HEK293 (cell line): Measurements from ENCODE around the gene ZNF763.

ENCODE experiments used
- PRDM1 ChIP-seq: fragments of 450-650 bp; formaldehyde crosslinking; IDR thresholded peaks from 2 replicates; pipeline ENCODE4; 2016; ENCODE audit warnings: missing biosample characterization, missing genetic modification characterization
- SALL2 ChIP-seq: fragments of 450-650 bp; formaldehyde crosslinking; IDR thresholded peaks from 2 replicates; pipeline ENCODE4 v1.5.0; 2017; ENCODE audit warnings: missing biosample characterization, mild to moderate bottlenecking, missing genetic modification characterization, borderline replicate concordance
- TCF7L2 ChIP-seq: IDR thresholded peaks from 2 replicates; pipeline ENCODE4 v1.6.1; 2011; ENCODE audit warnings: low read depth, mild to moderate bottlenecking, inconsistent platforms, low read length, moderate library complexity, borderline replicate concordance
- WT1 ChIP-seq: fragments of 450-650 bp; formaldehyde crosslinking; IDR thresholded peaks from 2 replicates; pipeline ENCODE4 v1.5.1; 2016; ENCODE audit warnings: missing biosample characterization, missing genetic modification characterization
- YY1 ChIP-seq: fragments of 450-650 bp; formaldehyde crosslinking; IDR thresholded peaks from 2 replicates; pipeline ENCODE4 v1.5.1; 2018; ENCODE audit warnings: missing biosample characterization, missing genetic modification characterization
- ZBTB48 ChIP-seq: fragments of 450-650 bp; formaldehyde crosslinking; IDR thresholded peaks from 2 replicates; pipeline ENCODE4 v1.5.1; 2016; ENCODE audit warnings: missing biosample characterization, missing genetic modification characterization
- ZEB2 ChIP-seq: fragments of 450-650 bp; formaldehyde crosslinking; IDR thresholded peaks from 2 replicates; pipeline ENCODE4 v1.5.1; 2016; ENCODE audit warnings: missing biosample characterization, missing genetic modification characterization
- ZFP37 ChIP-seq: fragments of 450-650 bp; formaldehyde crosslinking; IDR thresholded peaks from 2 replicates; pipeline ENCODE4 v1.5.1; 2016; ENCODE audit warnings: missing biosample characterization, missing genetic modification characterization
- ZNF202 ChIP-seq: fragments of 450-650 bp; formaldehyde crosslinking; IDR thresholded peaks from 2 replicates; pipeline ENCODE4 v1.5.1; 2016; ENCODE audit warnings: missing biosample characterization, missing genetic modification characterization, borderline replicate concordance
- ZNF221 ChIP-seq: fragments of 450-650 bp; formaldehyde crosslinking; IDR thresholded peaks from 2 replicates; pipeline ENCODE4 v1.5.1; 2017; ENCODE audit warnings: missing biosample characterization, missing genetic modification characterization, borderline replicate concordance
- ZNF239 ChIP-seq: fragments of 450-650 bp; formaldehyde crosslinking; IDR thresholded peaks from 2 replicates; pipeline ENCODE4 v1.5.1; 2016; ENCODE audit warnings: missing biosample characterization, missing genetic modification characterization
- ZNF280D ChIP-seq: fragments of 450-650 bp; formaldehyde crosslinking; IDR thresholded peaks from 2 replicates; pipeline ENCODE4 v1.5.1; 2016; ENCODE audit warnings: missing biosample characterization, missing genetic modification characterization
- ZNF324 ChIP-seq: fragments of 450-650 bp; formaldehyde crosslinking; IDR thresholded peaks from 2 replicates; pipeline ENCODE4 v1.5.1; 2016; ENCODE audit warnings: missing biosample characterization, missing genetic modification characterization
- ZNF335 ChIP-seq: fragments of 450-650 bp; formaldehyde crosslinking; conservative IDR thresholded peaks from 2 replicates; pipeline ENCODE4 v1.5.1; 2016; ENCODE audit warnings: missing biosample characterization, missing genetic modification characterization
- ZNF391 ChIP-seq: fragments of 450-650 bp; formaldehyde crosslinking; IDR thresholded peaks from 2 replicates; pipeline ENCODE4 v1.5.1; 2016; ENCODE audit warnings: low read depth, missing biosample characterization, missing genetic modification characterization, borderline replicate concordance
- ZNF398 ChIP-seq: fragments of 450-650 bp; formaldehyde crosslinking; IDR thresholded peaks from 2 replicates; pipeline ENCODE4 v1.5.1; 2017; ENCODE audit warnings: missing biosample characterization, missing genetic modification characterization
- ZNF544 ChIP-seq: fragments of 450-650 bp; formaldehyde crosslinking; IDR thresholded peaks from 2 replicates; pipeline ENCODE4 v1.5.0; 2017; ENCODE audit warnings: missing biosample characterization, missing genetic modification characterization
- ZNF555 ChIP-seq: fragments of 450-650 bp; formaldehyde crosslinking; conservative IDR thresholded peaks from 2 replicates; pipeline ENCODE4 v1.5.1; 2017; ENCODE audit warnings: missing biosample characterization, mild to moderate bottlenecking, missing genetic modification characterization, inconsistent platforms
- ZNF561 ChIP-seq: fragments of 450-650 bp; IDR thresholded peaks from 2 replicates; pipeline ENCODE4 v1.5.1; 2018; ENCODE audit warnings: missing biosample characterization, missing genetic modification characterization, borderline replicate concordance
- ZNF626 ChIP-seq: fragments of 450-650 bp; sonication (Bioruptor Pico); formaldehyde crosslinking; IDR thresholded peaks from 2 replicates; pipeline ENCODE4 v1.5.1; 2018; ENCODE audit warnings: missing biosample characterization, missing genetic modification characterization, inconsistent platforms
- TF ChIP-seq, protein P1 (sequence below): fragments of 450-650 bp; formaldehyde crosslinking; IDR thresholded peaks from 2 replicates; pipeline ENCODE4 v1.5.1; 2017; ENCODE audit warnings: missing biosample characterization, missing genetic modification characterization
- TF ChIP-seq, protein P2 (sequence below): fragments of 450-650 bp; formaldehyde crosslinking; IDR thresholded peaks from 2 replicates; pipeline ENCODE4 v1.5.1; 2016; ENCODE audit warnings: missing biosample characterization, missing genetic modification characterization, low read depth
- TF ChIP-seq, protein P3 (sequence below): fragments of 450-650 bp; IDR thresholded peaks from 2 replicates; pipeline ENCODE4 v1.5.1; 2018; ENCODE audit warnings: missing biosample characterization, mild to moderate bottlenecking, missing genetic modification characterization
- TF ChIP-seq, protein P4 (sequence below): fragments of 450-650 bp; formaldehyde crosslinking; IDR thresholded peaks from 2 replicates; pipeline ENCODE4 v1.5.1; 2017; ENCODE audit warnings: missing biosample characterization, missing genetic modification characterization
- TF ChIP-seq, protein P5 (sequence below): fragments of 450-650 bp; formaldehyde crosslinking; IDR thresholded peaks from 2 replicates; pipeline ENCODE4 v1.5.1; 2016; ENCODE audit warnings: missing biosample characterization, missing genetic modification characterization

Gene ZNF763

GRCh38 chr19:11924886-11925650, 39.8 kb upstream of the ZNF763 start, which contains the start of gene ZNF700 (continued):
- TF ChIP-seq ZNF398 (tag by site-specific recombination) (peak; percentile 53; the same call in 1 of the 2 replicates), WT1 (0 out of 2 replicates have a peak, but pooled peaks have one; percentile 8), YY1 (tag by site-specific recombination) (0 out of 2 replicates have a peak, but pooled peaks have one; percentile 38), SALL2 (tag by site-specific recombination) (no peak), ZFP37 (tag by site-specific recombination) (0 out of 2 replicates have a peak, but pooled peaks have one; percentile 34), ZNF335 (tag by site-specific recombination) (peak; percentile 78), ZNF555 (tag by site-specific recombination) (no peak), ZNF626 (no peak), ZNF391 (tag by site-specific recombination) (0 out of 2 replicates have a peak, but pooled peaks have one; percentile 23), ZNF324 (tag by site-specific recombination) (peak; percentile 45; the same call in 1 of the 2 replicates), ZNF202 (tag by site-specific recombination) (no peak), ZNF544 (tag by site-specific recombination) (no peak), ZNF561 (tag by site-specific recombination) (peak; percentile 68; the same call in 1 of the 2 replicates), ZNF239 (tag by site-specific recombination) (no peak), ZBTB48 (tag by site-specific recombination) (peak; percentile 55; the same call in 1 of the 2 replicates), ZNF221 (tag by site-specific recombination) (no peak), ZEB2 (tag by site-specific recombination) (peak; percentile 76), ZNF280D (0 out of 2 replicates have a peak, but pooled peaks have one; percentile 27), TCF7L2 (no peak), PRDM1 (tag by site-specific recombination) (no peak)
- TF ChIP-seq, protein P1, sequence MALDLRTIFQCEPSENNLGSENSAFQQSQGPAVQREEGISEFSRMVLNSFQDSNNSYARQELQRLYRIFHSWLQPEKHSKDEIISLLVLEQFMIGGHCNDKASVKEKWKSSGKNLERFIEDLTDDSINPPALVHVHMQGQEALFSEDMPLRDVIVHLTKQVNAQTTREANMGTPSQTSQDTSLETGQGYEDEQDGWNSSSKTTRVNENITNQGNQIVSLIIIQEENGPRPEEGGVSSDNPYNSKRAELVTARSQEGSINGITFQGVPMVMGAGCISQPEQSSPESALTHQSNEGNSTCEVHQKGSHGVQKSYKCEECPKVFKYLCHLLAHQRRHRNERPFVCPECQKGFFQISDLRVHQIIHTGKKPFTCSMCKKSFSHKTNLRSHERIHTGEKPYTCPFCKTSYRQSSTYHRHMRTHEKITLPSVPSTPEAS, result no peak
- TF ChIP-seq, protein P2, sequence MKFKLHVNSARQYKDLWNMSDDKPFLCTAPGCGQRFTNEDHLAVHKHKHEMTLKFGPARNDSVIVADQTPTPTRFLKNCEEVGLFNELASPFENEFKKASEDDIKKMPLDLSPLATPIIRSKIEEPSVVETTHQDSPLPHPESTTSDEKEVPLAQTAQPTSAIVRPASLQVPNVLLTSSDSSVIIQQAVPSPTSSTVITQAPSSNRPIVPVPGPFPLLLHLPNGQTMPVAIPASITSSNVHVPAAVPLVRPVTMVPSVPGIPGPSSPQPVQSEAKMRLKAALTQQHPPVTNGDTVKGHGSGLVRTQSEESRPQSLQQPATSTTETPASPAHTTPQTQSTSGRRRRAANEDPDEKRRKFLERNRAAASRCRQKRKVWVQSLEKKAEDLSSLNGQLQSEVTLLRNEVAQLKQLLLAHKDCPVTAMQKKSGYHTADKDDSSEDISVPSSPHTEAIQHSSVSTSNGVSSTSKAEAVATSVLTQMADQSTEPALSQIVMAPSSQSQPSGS (tag by site-specific recombination), result no peak
- TF ChIP-seq, protein P3, sequence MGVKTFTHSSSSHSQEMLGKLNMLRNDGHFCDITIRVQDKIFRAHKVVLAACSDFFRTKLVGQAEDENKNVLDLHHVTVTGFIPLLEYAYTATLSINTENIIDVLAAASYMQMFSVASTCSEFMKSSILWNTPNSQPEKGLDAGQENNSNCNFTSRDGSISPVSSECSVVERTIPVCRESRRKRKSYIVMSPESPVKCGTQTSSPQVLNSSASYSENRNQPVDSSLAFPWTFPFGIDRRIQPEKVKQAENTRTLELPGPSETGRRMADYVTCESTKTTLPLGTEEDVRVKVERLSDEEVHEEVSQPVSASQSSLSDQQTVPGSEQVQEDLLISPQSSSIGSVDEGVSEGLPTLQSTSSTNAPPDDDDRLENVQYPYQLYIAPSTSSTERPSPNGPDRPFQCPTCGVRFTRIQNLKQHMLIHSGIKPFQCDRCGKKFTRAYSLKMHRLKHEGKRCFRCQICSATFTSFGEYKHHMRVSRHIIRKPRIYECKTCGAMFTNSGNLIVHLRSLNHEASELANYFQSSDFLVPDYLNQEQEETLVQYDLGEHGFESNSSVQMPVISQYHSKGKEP, result no peak
- TF ChIP-seq, protein P4, sequence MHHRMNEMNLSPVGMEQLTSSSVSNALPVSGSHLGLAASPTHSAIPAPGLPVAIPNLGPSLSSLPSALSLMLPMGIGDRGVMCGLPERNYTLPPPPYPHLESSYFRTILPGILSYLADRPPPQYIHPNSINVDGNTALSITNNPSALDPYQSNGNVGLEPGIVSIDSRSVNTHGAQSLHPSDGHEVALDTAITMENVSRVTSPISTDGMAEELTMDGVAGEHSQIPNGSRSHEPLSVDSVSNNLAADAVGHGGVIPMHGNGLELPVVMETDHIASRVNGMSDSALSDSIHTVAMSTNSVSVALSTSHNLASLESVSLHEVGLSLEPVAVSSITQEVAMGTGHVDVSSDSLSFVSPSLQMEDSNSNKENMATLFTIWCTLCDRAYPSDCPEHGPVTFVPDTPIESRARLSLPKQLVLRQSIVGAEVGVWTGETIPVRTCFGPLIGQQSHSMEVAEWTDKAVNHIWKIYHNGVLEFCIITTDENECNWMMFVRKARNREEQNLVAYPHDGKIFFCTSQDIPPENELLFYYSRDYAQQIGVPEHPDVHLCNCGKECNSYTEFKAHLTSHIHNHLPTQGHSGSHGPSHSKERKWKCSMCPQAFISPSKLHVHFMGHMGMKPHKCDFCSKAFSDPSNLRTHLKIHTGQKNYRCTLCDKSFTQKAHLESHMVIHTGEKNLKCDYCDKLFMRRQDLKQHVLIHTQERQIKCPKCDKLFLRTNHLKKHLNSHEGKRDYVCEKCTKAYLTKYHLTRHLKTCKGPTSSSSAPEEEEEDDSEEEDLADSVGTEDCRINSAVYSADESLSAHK (tag by site-specific recombination), result no peak
- TF ChIP-seq, protein P5, sequence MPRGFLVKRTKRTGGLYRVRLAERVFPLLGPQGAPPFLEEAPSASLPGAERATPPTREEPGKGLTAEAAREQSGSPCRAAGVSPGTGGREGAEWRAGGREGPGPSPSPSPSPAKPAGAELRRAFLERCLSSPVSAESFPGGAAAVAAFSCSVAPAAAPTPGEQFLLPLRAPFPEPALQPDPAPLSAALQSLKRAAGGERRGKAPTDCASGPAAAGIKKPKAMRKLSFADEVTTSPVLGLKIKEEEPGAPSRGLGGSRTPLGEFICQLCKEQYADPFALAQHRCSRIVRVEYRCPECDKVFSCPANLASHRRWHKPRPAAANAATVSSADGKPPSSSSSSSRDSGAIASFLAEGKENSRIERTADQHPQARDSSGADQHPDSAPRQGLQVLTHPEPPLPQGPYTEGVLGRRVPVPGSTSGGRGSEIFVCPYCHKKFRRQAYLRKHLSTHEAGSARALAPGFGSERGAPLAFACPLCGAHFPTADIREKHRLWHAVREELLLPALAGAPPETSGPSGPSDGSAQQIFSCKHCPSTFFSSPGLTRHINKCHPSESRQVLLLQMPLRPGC (tag by site-specific recombination), result no peak
